NCI-H2107 treated with DMSO at 0.1 percent for 48 hours (cell line): ENCODE data around the gene REXO1.
"Not testable (repeated sequence)": the region's sequence is repeated elsewhere in the genome, so short reads cannot be mapped to it uniquely, and the experiment has no call there.

Experiments used
- DNase-seq: peaks from one replicate; lab custom pipeline; 2025; ENCODE audit not compliant: unreplicated experiment; lab: John Stamatoyannopoulos, UW

The REXO1 gene, protein sequence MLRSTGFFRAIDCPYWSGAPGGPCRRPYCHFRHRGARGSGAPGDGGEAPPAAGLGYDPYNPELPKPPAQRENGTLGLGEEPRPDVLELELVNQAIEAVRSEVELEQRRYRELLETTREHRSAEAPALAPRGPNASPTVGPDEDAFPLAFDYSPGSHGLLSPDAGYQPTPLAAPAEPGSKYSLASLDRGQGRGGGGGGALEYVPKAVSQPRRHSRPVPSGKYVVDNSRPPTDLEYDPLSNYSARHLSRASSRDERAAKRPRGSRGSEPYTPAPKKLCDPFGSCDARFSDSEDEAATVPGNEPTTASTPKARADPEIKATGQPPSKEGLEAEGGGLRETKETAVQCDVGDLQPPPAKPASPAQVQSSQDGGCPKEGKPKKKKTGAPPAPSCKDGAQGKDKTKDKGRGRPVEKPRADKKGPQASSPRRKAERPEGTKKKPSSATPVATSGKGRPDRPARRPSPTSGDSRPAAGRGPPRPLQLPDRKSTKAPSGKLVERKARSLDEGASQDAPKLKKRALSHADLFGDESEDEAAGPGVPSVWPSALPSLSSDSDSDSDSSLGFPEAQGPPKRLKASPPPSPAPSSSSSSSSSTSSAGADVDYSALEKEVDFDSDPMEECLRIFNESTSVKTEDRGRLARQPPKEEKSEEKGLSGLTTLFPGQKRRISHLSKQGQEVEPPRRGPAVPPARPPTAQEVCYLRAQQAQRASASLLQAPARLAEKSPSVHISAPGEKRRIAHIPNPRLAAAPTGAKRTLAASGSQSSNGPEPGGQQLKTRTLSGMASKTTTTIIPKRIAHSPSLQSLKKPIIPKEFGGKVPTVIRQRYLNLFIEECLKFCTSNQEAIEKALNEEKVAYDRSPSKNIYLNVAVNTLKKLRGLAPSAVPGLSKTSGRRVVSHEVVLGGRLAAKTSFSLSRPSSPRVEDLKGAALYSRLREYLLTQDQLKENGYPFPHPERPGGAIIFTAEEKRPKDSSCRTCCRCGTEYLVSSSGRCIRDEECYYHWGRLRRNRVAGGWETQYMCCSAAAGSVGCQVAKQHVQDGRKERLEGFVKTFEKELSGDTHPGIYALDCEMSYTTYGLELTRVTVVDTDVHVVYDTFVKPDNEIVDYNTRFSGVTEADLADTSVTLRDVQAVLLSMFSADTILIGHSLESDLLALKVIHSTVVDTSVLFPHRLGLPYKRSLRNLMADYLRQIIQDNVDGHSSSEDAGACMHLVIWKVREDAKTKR

DNA sequence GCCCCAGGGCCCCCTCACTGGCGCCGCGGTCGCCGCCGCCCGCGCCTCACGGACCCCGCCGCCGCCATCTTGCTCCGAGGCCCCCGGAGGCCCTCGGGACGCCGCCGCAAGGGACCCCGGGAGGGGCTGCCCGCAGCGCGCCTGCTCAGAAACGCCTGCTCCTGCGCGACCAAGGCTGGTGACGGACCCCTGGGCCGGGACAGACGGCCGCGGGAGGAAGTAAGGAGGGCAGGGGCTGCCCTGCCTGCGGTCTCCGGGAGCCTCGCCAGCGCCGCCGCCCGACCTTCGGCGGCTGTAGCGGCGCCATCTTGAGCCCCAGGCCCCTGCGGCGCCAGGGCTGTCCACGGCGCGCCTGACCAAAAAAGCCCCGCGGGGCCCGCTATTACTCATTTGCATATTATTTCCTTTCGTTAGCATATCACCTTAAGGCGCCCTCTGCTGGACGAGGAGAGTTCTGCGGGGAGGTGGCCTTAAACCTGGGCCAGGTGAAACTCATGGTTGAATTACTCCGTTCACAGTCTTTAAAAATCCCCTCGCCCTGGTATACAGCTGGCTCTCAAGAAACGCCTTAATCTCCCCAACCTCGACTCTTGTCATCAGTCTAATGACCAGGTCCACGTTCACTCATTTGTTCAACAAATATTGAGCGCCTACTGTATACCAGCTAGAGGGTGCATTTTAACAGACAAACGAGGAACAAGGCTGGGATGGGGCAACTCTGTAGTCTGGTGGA lies at the start of gene REXO1:
REXO1 (minus strand) TSS at position 85 of the 733 bp plus-strand sequence. CDS start 125 bp downstream, outside the sequence.
- DNase-seq = peak; percentile 75

DNA sequence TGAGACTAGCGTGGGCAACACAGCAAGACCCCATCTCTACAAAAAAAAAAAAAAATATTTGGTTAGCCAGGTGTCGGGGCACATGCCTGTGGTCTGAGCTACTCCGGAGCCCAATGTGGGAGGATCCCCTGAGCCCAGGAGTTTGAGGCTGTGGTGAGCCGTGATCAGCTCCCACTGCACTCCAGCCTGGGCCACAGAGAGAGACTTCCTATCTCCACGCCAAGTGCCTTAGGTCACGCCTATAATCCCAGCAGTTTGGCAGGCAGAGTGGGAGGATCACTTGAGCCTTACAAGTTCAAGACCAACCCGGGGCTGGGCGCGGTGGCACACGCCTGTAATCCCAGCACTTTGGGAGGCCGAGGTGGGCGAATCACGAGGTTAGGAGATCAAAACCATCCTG lies 48.2 kb upstream of the REXO1 start:
- DNase-seq = no peak

DNA sequence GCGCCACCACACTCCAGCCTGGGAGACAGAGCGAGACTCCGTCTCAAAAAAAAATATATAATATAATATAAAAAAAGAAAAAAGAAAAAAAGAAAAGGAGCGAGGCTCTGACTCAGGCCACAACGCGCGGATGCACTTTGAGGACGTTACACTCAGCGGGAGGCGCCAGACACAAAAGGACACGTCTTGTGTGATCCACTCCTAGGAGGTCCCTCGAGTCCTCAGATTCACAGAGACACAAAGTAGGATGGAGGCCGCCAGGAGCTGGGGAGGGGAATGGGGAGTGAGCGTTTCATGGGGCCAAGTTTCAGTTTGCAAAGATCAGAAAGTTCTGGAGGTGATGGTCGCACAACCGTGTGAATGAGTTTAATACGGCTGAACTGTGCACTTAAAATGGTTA lies 45.5 kb upstream of the REXO1 start:
- no peak for DNase-seq

DNA sequence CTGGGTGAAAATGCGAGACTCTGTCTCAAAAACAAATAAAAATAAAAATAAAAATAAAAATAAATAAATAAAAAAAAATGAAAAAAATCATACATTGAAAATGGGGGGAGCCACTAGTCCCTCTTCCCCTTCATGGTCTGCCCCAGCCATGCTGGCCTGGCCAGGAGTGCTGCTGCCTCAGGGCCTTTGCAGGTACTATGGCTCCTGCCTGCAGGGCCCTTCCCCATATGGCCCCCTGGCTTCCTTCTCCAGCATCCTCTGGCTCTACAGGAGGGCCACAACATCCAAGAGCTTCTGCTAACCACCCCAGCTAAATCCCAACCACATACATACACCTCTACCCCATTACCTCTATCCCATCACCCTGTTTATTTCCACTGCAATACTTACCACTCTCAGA lies 41.6 kb upstream of the REXO1 start:
- DNase-seq = no peak

DNA sequence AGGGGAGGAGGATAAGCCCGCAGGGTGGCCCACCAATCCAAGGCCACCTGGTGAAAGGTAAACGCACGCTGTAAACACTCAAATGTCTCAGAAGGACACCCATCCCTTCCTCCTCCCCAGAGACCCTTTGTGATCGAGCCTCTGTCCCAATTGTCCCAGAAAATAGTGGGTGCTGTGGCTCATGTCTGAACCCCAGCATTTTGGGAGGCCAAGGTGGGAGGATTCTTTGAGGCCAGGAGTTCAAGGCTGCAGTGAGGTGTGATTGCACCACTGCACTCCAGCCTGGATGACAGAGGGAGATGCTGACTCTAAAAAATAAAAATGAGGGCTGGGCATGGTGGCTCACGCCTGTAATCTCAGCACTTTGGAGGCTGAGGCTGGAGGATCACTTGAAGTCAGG lies 40.1 kb upstream of the REXO1 start:
- no peak for DNase-seq

DNA sequence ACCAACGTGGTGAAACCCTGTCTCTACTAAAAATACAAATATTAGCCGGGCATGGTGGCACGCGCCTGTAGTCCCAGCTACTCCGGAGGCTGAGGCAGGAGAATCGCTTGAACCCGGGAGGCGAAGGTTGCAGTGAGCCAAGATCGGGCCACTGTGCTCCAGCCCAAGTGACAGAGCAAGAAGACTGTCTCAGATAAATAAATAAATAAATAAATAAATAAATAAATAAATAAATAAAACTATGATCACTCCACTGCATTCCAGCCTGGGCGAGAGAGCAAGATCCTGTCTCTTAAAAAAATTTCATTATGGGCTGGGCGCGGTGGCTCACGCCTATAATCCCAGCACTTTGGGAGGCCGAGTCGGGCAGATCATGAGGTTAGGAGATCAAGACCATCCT lies 38.1 kb upstream of the REXO1 start:
- not testable (repeated sequence) for DNase-seq

DNA sequence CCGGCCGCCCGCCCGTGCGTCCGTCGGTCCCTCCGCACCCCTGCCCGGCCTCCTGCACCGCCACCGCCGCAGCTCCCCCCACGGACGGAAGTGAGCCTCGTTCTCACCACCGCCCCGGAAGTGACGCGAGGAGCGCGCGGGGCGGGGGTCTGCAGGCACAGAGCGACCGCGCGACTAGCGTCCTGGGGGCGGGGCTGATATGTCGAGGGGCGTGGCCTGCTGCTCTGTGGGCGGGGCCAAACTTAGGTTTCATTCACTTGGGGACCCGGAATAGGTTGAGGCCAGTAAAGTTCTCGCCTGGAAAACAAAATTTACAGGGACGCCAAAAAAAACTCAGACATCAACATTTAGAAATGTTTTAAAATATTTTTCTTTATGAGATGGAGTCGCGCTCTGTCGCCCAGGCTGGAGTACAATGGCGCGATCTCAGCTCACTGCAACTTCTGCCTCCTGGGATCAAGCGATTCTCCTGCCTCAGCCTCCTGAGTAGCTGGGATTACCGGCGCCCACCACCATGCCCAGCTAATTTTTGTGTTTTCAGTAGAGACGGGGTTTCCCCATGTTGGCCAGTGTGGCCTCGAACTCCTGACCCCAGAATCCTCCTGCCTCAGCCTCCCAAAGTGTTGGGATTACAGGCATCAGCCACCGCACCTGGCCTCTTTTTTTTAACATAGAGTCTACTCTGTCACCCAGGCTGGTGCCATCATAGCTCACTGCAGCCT lies 37.3 kb upstream of the REXO1 start, which contains the start of gene ABHD17A:
ABHD17A (minus strand) TSS at position 99 of the 722 bp plus-strand sequence. CDS start 3,930 bp downstream, outside the sequence.
- peak; percentile 70 for DNase-seq

DNA sequence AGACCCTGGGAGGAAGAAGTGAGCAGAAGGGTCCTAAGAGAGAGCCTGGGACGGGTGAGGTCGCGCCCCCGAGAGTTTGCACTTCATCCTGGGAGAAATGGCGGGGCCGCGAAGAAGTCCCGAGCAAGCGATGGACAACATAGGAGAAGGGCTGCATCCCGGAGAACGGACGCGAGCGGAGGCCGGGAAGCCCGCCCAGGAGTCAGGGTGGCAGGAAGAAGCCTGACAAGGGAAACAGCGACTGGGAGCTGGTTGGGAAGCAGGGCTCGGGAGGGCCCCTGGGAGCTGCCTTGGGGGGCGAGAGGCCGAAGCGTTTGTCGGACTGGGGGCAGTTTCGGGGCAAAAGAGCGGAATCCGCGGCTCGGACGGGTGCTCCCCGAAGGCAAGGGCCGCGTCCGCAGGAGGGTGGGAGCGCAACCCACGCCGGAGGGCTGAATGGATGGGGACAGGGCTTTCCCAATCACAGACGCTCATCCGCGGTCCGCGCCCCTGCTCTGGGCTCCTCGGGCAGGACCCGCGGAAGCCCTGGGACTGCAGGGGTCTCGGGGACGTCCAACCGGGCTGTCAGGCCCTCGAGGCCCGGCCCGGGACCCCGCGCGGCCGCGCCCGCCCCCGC lies 36.5 kb upstream of the REXO1 start:
- no peak for DNase-seq

DNA sequence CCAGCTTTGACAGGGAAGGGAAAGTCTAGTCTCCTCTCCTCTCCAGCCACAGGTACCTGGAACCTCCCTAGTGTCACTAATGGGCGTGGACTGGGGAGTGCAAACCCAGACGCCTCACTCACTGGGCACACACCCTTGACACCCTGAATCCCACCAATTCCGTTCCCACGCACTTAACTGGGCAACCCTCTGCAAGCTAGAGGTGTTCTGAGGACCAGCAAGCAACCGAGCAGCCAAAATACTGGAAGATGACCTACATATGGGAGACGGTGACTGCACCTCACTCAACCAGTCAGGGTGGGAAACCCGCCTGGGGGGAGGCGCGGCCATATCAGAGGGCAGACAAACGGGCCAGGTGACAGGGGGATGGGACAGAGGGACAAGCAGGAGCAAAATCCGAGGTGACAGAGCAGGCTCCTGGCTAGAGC lies 36.0 kb upstream of the REXO1 start:
- no peak for DNase-seq

DNA sequence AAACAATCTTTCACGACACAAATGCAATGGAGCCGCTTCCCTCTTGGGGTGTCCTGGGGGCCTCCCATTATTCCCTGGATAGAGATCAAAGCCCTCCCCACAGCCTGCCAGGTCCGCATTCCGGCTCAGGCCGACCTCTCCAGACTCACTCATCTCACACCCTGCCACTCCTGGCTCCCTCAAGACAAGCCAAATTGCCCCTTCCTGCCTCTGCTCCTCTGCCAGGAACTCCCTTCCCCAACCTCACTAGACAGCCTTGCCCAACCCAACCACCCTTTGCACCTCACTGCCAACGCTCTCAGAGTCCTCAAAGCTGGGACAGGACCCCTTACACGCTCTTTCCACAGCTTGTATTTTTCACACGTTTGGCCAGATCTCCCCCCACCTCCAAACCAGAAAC lies 35.5 kb upstream of the REXO1 start:
- no peak for DNase-seq

DNA sequence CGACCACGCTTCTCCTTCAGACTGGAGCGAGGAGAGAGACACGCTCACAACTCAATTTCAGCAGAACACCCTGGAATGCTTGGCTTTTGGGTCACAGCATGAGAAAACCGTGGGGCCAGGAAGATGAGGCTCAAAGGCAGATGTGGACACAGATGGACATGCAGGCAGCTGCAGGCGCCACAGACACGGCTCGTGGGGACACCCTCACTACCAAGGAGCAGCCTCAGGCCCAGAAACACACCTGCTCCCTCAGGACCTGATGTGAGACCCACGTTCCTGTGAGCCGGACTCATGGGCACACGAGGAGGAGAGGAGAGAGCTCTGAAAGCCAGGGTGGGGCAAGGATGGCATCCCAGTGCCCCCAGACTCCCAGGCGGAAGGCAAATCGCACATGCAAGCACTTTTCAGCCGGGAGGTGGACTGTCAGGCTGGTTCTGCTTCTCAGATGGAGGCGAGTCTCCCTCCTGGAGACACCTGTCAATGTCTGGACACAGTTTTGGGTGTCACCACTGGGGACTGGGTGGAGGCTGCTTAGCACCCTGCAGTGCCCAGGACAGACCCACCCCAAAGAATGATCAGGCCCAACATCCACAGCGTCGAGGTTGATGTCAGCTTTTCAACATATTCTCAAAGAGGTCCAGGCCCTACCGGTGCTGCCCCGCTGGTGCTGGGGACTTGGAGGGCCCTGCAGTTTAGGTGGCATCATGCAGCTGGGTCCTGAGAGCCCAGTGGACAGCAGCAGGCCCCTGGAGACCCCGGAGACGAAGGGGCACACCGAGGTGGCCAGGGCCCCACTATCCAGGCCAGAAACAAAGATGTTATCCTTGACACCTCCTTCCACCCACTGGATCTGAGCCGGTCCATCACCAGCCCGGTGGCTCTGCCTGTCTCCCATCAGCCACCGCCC lies 34.8 kb upstream of the REXO1 start:
- no peak for DNase-seq

DNA sequence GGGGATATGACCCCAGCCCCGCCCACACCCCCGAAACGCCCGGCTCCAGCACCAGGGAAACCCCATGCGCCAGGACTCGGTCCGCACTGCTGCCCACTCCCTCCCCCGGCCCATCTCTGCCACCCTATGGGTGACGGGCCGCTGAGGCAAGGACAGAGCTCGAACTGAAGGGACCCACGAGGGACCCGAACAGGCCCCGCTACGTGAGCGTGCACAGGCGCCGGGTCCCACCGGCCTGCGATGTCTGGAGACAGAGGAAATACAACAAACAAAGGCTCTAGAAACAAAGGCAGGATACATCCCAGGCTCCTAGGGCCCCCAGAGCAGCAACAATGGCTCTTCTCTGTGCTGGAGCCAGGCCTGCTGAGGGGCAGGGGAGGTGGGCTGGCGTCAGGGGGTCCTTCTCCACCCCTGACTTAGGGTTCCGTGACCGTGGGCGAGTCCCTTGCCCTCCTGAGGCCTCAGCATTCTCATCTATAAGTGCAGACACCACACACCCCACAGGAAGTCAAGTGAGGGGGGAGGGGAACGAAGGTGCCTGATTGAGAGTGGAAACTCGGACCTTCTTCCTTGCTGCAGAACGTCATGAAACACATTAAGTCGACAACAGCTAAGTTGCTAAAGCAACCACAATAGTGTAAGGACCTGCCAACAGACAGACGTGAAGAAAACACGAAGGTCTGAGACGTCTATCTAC lies 34.0 kb upstream of the REXO1 start:
- DNase-seq = no peak

DNA sequence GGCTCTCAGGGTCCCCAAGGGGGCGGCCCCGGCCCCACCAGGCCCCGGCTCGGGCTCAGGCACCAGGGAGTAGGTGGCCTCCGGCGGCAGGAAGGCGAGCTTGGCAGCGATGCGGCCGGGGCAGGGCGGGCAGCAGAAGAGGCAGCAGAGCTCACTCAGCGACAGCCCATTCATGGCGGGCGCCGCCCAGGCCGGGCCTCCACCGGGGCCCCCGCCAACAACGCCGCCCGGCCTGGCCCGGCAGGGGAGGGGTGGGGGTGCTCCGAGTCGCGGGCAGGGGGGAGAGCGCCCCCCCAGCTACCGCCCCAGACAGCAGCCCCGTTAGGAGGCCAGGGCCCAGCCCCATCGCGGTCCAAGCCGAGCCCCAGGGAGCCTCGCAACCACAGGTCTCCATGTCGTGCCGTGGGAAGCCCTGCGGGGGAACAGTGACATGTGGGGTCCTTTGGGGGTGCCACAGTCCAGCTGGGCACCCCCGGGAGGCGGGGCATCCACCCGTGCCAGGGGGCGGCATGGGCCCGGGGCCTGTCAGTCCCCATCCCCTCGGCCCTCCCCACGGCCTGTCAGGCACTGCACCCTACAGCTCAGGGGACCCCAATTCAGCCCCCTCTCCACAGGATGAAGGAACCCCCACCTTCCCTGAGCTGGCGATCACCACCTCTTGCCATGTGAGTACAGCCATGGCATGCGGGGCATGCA lies 33.3 kb upstream of the REXO1 start:
- not testable (repeated sequence) for DNase-seq

DNA sequence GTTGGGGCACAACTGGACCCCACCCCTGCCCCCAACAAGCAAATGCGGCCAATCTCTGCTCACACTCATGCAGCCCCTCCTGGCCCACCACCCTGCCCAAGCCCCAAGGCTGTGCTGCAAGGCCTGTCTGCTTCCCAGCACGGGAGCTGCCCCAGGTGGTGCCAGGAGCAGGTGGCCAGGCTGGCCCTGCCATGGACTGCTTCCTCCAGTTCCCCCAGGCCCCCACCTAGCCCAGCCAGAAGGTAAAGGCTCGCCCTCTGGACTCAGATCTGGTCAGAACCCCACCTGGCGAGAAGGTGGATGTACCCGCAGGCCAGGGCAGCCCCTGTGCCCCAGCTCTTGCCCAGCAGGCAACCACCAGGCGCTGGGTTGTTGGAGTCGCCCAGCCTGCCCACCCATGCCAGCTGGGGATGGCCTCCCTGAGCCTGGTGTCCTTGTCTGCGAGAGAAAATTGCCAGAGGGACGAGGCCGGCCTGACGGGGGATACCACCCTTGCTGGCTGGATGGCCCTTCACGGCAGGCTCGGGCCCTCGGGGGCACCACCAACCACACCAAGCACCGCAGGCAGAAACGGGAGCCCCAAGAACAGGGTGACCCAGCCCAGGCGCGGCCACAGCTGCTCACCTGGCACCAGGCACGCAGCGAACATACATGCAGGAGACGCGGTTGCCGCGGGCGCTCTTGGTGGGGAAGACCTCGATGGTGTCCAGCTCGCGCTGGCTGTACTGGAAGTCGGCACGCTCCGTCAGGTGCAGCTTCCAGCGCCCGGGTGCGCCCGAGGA lies 32.5 kb upstream of the REXO1 start:
- no peak for DNase-seq

DNA sequence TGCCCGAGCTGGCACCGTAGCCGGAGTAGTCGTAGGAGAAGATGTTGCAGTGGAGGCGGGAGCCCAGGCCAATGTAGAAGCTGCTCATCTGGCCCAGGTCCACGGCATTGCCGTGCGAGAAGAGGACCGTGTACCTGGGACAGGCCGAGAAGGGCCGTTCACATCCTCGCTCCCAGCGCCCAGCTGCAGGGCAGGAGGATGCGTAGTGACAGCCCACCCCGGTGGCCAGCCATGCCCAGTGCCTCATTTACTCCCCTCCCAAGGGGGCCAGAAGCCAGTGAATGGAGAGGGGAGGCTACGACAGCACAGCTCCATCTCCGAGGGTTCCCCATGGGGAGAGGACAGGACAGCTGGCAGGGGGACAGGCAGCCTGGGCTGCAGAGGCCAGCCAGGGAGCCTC lies 31.7 kb upstream of the REXO1 start:
- DNase-seq = not testable (repeated sequence)

DNA sequence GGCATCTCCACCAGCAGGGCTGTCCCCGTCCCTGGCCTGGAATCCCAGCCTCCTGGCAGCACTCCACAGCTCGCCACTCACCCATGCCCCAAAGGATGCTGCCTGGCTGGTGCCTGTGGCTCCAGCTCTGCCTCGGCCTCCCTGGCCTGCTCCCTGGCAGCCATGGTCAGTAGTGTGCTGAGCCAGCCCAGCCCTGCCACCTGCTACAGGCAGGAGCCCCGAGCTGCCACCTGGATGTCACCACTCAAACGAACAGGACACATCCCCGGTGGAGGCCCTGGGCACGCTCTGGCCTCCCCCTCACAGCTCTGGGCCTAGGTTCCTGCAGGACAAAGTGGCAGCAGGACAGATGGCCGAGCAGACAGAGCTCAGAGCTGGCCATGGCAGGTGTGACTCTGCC lies 30.3 kb upstream of the REXO1 start:
- DNase-seq = not testable (repeated sequence)
